GM20000 (cell line): Measurements from ENCODE around the gene NHLH2.

Experiments
- DNase-seq: peaks from one replicate; pipeline ENCODE4 v3.0.0; 2012; ENCODE audit warnings: low spot score
- CTCF ChIP-seq: IDR thresholded peaks from 2 replicates; pipeline ENCODE4 v1.5.1; 2012; ENCODE audit warnings: mild to moderate bottlenecking, control low read depth; ENCODE audit errors: extremely low read depth, missing control alignments

NHLH2 gene

GRCh38 chr1:115840605-115841460 lies at the start of gene NHLH2:
Gene NHLH2 (minus strand): TSS chr1:115841126. CDS start chr1:115838372, 2,754 bp downstream.
- TF ChIP-seq CTCF: no peak
- DNase-seq: no peak

DNA sequence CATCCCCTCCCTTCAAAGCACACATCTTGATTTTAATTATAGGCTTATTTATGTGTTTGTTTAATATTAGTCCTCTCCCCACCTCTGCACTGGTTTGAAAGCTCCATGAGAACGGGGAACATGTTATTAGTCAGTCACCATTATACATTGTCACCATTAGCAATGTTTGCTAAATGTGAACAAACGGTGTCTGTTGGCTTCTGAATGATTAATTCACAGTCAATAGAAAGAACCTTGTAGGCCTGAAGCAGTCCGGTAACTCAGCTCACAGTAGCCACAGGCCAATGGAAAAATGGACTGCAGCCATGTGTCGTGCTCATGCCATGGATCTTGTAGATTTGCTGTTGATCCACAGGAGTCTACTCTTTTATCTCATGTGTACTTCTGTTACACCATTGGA lies 49.7 kb upstream of the NHLH2 start:
- no peak for DNase-seq
- TF ChIP-seq CTCF: no peak

GRCh38 chr1:115888976-115889375 lies 48.0 kb upstream of the NHLH2 start:
- DNase-seq: no peak
- no peak for TF ChIP-seq CTCF

GRCh38 chr1:115882913-115883902 lies 42.3 kb upstream of the NHLH2 start:
- no peak for TF ChIP-seq CTCF
- no peak for DNase-seq

DNA sequence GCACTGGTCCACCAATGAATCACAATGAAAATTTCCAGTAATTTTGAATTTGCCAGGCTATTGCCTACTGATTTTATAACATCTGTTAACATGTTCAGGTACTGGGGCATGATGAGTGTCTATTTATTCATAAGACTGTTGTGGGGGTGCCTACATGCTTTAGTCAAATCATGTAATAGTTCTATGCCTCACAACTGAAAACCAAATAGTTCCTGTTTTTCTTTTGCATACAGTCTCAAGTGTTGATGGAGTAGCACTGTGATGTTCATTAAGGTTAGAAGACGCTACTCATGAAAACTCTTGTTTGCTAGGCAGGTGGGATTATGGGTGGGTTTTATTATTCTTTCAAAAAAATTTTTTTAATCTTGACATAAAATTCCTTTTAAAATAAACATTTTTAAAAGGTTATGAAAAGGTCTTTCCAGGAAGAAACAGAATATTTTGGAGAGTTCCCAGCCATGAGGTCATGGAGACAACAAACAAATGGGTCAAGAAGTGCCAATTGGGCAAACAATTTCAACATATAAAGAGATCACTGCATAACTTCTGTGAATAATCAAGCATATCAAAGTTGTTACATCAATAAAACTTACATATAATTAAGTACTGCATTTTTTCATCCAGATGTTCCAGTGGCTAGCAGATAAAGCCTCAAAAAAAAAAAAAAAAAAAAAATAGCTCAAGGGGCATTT lies 40.2 kb upstream of the NHLH2 start:
- TF ChIP-seq CTCF: no peak
- DNase-seq: no peak

DNA sequence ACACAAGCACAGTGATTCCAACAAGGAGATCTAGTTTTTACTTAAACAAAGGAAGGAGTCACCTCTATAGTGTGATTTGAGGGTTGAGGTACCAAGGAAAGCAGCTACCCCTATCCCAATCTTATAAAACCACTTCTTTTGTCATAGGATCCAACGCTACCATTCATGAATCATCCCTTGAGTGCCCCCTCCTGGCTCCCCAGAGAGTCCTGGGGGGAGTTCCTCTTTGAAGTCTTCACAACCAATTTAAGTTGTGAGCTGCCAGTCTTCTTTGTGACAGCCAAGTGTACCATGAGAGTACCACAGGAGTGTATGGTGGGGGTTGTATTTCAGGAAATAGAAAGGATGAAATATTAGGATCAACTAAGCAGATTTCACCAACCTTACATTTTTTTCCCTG lies 39.1 kb upstream of the NHLH2 start:
- no peak for TF ChIP-seq CTCF
- DNase-seq: no peak
